OCI-LY3 (cell line): ENCODE data around the gene KLHDC1.

Source experiments
- H2AFZ ChIP-seq: fragments of 200-600, 300-600 bp; shearing (Covaris generic); 2 replicates; pipeline ENCODE4 v1.6.0; 2014; ENCODE audit warnings: antibody characterized with exemption, low read depth, low read length
- H3K27ac ChIP-seq: fragments of 200-600, 300-600 bp; sonication (generic); 2 replicates; pipeline ENCODE4 v1.5.1; 2014; ENCODE audit warnings: mild to moderate bottlenecking, low read length, moderate library complexity, mixed read lengths
- H3K27me3 ChIP-seq: fragments of 200-600, 300-600 bp; sonication (generic); 2 replicates; pipeline ENCODE4 v1.6.1; 2014; ENCODE audit warnings: low read depth, low read length, mixed read lengths
- H3K36me3 ChIP-seq: fragments of 200-600, 300-600 bp; sonication (generic); replicated peaks from 2 replicates; pipeline ENCODE3; 2014; ENCODE audit warnings: low read depth, low read length, mixed read lengths
- H3K4me1 ChIP-seq: fragments of 300-600, 200-600 bp; sonication (generic); 2 replicates; pipeline ENCODE4 v1.6.1; 2014; ENCODE audit warnings: low read length, mixed read lengths
- H3K4me2 ChIP-seq: fragments of 200-600, 300-600 bp; sonication (generic); 2 replicates; pipeline ENCODE4 v1.6.1; 2014; ENCODE audit warnings: low read length, mixed read lengths
- H3K4me3 ChIP-seq: fragments of 300-600, 200-600 bp; sonication (generic); 2 replicates; pipeline ENCODE4 v1.5.1; 2014; ENCODE audit warnings: antibody characterized with exemption, mild to moderate bottlenecking, low read length, moderate library complexity
- H3K79me2 ChIP-seq: fragments of 300-600, 200-600 bp; shearing (Covaris generic); 2 replicates; pipeline ENCODE4 v1.6.1; 2014; ENCODE audit warnings: mild to moderate bottlenecking, low read length, mixed read lengths
- H3K9ac ChIP-seq: fragments of 300-600, 200-600 bp; shearing (Covaris generic); 2 replicates; pipeline ENCODE4 v1.6.0; 2014; ENCODE audit warnings: mild to moderate bottlenecking, low read length, moderate library complexity
- H3K9me3 ChIP-seq: fragments of 200-600, 300-600 bp; shearing (Covaris generic); 2 replicates; pipeline ENCODE4 v1.6.1; 2014; ENCODE audit warnings: low read length, mixed read lengths; ENCODE audit not compliant: insufficient read depth
- H4K20me1 ChIP-seq: fragments of 200-600, 300-600 bp; sonication (generic); 2 replicates; pipeline ENCODE4 v1.6.1; 2016; ENCODE audit warnings: low read length, mixed read lengths; ENCODE audit not compliant: insufficient read depth
- CTCF ChIP-seq: fragments of 200-600, 300-600 bp; sonication (generic); IDR thresholded peaks from 2 replicates; pipeline ENCODE4 v1.5.1; 2014; ENCODE audit warnings: antibody characterized with exemption, low read length, low read depth
- EZH2phosphoT487 ChIP-seq: fragments of 200-600 bp; shearing (Covaris generic); IDR thresholded peaks from 2 replicates; pipeline ENCODE4 v1.6.1; 2018; ENCODE audit warnings: antibody characterized with exemption, mixed run types, low read depth

The KLHDC1 gene

GRCh38 chr14:49754570-49755097 is 61.7 kb downstream of the KLHDC1 start:
- Histone ChIP-seq H3K9me3 (no peaks in the 10 kb centered on the region), H3K4me1 (no peaks in the 10 kb centered on the region), H3K4me2 (no peak overlapping the region), H3K27me3 (no peaks in the 10 kb centered on the region), H2AFZ (no peak overlapping the region), H3K27ac (no peak overlapping the region), H3K4me3 (no peak overlapping the region), H3K79me2 (no peaks in the 10 kb centered on the region), H3K9ac (no peak overlapping the region), H4K20me1 (no peaks in the 10 kb centered on the region), H3K36me3 (no peaks in the 10 kb centered on the region)
- no peak for TF ChIP-seq EZH2phosphoT487
- TF ChIP-seq CTCF = no peak

- no peaks in the 10 kb centered on the region for H3K4me1 ChIP-seq
- no peak overlapping the region for H3K9ac ChIP-seq
- H3K9me3 ChIP-seq = no peaks in the 10 kb centered on the region
- H3K36me3 ChIP-seq = no peaks in the 10 kb centered on the region
- H4K20me1 ChIP-seq = no peaks in the 10 kb centered on the region
- H3K27me3 ChIP-seq = no peaks in the 10 kb centered on the region
- H3K4me3 ChIP-seq = no peak overlapping the region
- H3K4me2 ChIP-seq = no peak overlapping the region
- TF ChIP-seq EZH2phosphoT487 (no peak), CTCF (no peak)
- H3K27ac ChIP-seq = no peak overlapping the region
- no peaks in the 10 kb centered on the region for H3K79me2 ChIP-seq
- no peak overlapping the region for H2AFZ ChIP-seq
Measured at GRCh38 chr14:49755378-49755777, 62.5 kb downstream of the KLHDC1 start.

GRCh38 chr14:49761839-49762551 is 69.1 kb downstream of the KLHDC1 start:
- no peaks in the 10 kb centered on the region for H3K9me3 ChIP-seq
- no peak overlapping the region for H3K4me3 ChIP-seq
- H3K9ac ChIP-seq = no peak overlapping the region
- no peaks in the 10 kb centered on the region for H3K36me3 ChIP-seq
- no peak overlapping the region for H2AFZ ChIP-seq
- H3K27ac ChIP-seq = no peak overlapping the region
- H4K20me1 ChIP-seq = no peaks in the 10 kb centered on the region
- peaks cover 3% of the 10 kb centered on the region for H3K4me1 ChIP-seq
- no peaks in the 10 kb centered on the region for H3K79me2 ChIP-seq
- TF ChIP-seq CTCF (no peak), EZH2phosphoT487 (no peak)
- H3K4me2 ChIP-seq = no peak overlapping the region
- H3K27me3 ChIP-seq = no peaks in the 10 kb centered on the region

GRCh38 chr14:49766839-49767238 is 73.9 kb downstream of the KLHDC1 start:
- H3K36me3 ChIP-seq = no peaks in the 10 kb centered on the region
- H2AFZ ChIP-seq = peak overlapping the region; percentile 90
- peak overlapping the region; percentile 83 for H3K4me3 ChIP-seq
- H3K9ac ChIP-seq = peak overlapping the region; percentile 88
- peaks cover 10% of the 10 kb centered on the region for H3K4me1 ChIP-seq
- peaks cover 28% of the 10 kb centered on the region for H3K79me2 ChIP-seq
- TF ChIP-seq CTCF = no peak
- no peak for TF ChIP-seq EZH2phosphoT487
- H3K27me3 ChIP-seq = no peaks in the 10 kb centered on the region
- peak overlapping the region; percentile 79 for H3K4me2 ChIP-seq
- no peaks in the 10 kb centered on the region for H3K9me3 ChIP-seq
- peak overlapping the region; percentile 85 for H3K27ac ChIP-seq
- no peaks in the 10 kb centered on the region for H4K20me1 ChIP-seq
